ENCODE data around the gene COG5.

GRCh38 chr7:107208024-107208521 is 355.6 kb downstream of the COG5 start:
- no peak for TF ChIP-seq CTCF (IDR thresholded peaks at IDR 0.05; ENCODE audit: low read depth, low read length, poor library complexity, severe bottlenecking)
- TF ChIP-seq EZH2phosphoT487 (IDR thresholded peaks at IDR 0.05; ENCODE audit: borderline replicate concordance, low read length): no peak

Data from DOHH2 (cell line).